GM20000 (cell line): ENCODE results near the gene MAGIX.

Experiments used
- DNase-seq: peaks from one replicate; pipeline ENCODE4 v3.0.0; 2012; ENCODE audit warnings: low spot score
- TF ChIP-seq, protein P1 (sequence below): IDR thresholded peaks from 2 replicates; pipeline ENCODE4 v1.5.1; 2012; ENCODE audit warnings: mild to moderate bottlenecking, control low read depth; ENCODE audit errors: extremely low read depth, missing control alignments

MAGIX gene

DNA sequence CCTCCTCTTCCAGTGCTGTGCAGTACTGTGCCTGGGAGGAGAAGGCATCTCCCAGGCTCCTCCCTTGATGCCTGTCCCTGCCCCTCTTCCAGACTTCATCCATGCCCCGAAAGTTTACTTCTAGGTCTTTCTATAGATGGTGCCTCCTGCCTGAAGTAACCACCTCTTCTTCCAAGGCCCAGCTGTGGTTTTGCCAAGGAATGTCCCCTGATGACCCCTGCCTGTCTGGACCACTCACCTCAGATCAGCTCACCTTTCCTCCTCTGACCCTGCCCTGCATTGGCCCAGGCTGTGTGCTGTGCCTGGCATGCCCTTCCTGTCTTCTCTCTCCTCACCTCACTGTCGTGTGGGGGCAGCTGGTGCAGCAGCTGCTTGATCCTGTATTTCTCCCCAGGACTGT lies 16.8 kb downstream of the MAGIX start:
- TF ChIP-seq, protein P1, sequence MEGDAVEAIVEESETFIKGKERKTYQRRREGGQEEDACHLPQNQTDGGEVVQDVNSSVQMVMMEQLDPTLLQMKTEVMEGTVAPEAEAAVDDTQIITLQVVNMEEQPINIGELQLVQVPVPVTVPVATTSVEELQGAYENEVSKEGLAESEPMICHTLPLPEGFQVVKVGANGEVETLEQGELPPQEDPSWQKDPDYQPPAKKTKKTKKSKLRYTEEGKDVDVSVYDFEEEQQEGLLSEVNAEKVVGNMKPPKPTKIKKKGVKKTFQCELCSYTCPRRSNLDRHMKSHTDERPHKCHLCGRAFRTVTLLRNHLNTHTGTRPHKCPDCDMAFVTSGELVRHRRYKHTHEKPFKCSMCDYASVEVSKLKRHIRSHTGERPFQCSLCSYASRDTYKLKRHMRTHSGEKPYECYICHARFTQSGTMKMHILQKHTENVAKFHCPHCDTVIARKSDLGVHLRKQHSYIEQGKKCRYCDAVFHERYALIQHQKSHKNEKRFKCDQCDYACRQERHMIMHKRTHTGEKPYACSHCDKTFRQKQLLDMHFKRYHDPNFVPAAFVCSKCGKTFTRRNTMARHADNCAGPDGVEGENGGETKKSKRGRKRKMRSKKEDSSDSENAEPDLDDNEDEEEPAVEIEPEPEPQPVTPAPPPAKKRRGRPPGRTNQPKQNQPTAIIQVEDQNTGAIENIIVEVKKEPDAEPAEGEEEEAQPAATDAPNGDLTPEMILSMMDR: no peak
- no peak for DNase-seq

DNA sequence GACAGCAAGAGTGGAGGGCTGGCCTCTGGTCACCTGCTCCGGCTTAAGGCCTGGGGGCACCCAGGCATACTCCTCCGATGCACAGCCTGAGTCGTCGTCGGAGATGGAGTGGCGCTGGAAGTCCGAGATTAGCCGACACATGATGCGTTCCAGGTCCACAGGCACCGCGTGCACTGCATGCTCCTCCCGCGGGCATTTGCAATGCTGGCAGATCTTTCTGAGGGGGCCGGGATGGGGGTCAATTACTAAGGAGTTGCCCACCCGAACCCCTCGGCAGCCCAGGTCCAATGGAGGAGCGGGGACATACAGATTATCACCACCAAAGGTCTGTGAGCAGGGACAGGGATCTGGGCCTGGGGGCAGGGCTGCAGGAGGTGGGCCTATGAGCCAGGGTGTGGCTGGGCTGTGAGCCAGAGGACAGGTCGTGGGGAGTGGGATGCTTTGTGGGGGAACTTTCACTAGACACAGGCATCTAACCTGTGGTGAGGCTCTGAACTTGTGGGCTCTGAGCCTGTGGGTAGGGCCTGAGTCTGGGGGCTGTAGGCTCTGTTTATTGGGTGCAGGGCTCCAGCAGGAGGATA lies 21.2 kb downstream of the MAGIX start:
- TF ChIP-seq, protein P1: no peak
- no peak for DNase-seq

DNA sequence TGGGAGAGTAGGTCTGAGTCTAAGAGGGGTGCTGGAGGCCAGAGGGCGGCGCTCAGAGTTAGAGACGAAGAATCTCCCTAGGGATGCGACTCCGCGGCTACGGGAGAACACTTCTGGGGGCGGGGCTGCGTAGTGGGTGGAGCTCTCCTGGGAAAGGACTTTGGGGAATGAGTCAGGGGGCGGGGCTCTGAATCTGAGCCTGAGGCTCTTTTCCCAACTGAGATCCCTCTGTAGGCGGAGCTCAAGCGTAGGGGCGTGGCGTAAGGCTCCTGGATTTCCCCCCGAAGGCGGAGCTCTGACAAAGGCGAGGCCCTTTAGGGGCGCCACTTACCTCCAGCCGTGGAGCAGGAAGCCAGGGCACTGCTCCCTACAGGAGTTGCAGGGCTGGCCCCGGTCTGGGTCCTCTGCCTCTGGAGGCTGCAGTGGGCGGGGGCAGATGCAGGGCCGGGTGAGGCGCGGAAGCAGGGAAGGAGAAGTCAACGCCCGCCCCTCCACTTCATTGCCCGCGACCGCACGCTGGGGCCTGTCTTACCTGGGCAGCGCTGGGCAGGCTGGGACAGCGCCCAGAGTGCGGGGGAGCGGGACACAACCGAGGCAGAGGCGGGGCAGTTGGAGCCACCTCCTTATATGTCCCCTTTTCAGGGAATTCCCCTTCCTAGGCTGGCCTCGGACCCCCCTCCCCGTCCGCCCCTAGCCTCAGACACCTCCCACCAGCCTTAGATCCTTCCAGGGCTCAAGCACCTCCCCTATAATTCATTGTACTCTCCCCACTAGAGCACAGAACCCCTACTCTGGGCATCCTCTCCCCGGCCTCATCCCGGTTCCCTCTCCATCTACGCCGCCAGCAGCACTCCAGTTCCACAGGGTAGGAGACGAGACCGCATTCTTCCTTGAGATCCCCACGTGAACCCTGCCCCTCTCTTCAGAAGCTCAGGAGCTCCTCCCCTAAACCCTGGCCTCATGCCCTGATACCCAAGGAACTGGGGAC lies 22.0 kb downstream of the MAGIX start:
- TF ChIP-seq, protein P1: no peak
- peak; percentile 38 for DNase-seq

DNA sequence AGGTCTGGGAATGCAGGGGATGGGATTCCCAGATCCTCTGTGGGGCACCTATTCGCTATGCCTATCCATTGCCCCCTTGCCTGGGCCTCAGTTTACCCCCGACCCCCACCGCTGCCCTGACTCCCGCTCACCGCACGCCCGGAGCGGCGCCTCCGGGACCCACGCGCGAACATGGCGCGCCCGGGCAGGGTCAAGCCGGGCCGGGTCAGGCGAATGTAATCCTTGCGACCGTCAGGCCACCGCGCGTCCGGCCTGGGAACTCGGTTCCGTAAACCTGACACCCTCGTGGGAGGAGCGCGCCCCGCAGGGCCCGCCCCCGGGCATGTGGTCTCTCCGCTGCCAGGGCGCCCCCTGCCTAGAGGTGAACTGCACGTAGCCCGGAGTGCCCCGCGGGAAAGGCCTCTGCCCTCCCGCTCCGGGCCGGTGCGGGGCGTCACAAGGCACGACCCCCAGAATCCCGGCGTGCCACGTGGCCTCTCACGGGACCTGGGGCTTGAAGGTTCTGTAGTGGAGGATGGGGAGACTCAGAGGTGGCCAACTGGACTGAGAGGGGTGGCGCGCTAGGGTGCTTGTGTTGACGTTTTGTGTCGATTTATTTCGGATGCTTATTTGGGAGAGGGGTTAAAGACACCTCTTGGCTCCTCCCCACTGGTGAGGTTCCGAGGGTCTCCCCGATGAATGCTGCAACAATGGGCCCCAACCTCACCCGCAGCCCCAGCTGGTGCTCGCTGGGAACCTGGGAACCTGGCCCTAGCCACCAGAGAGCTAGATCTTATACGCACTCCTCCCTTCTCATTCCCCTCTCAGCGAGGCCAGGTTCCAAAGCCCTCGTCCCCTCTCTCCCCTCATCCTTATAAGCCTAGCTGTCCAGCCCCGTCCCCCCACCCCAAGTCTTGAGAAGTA lies 23.8 kb downstream of the MAGIX start, which contains the start of gene PRICKLE3:
TSS of gene PRICKLE3 (minus strand) at position 249 of the 903 bp plus-strand sequence. CDS start at position 173, 76 bp downstream.
- TF ChIP-seq, protein P1: peak; percentile 33
- peak; percentile 86 for DNase-seq

DNA sequence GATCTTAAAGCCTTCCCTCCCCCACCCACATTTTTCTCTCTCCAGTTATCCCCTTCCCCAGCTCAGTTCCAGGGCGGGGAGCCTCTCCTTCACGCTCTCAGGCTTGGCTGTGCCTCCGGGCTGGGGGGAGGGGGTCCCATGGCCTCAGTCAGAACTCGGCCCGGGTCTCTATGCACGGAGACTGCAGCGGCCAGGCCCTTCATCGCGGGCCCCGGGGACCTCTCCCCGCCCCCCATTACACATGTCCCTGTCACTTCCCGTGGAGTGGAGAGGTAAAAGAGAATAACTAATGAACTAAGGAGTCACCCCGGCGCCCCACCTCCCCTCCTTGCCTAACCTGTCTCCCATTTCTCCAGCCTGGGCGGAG lies 24.5 kb downstream of the MAGIX start:
- DNase-seq: no peak
- TF ChIP-seq, protein P1: no peak

DNA sequence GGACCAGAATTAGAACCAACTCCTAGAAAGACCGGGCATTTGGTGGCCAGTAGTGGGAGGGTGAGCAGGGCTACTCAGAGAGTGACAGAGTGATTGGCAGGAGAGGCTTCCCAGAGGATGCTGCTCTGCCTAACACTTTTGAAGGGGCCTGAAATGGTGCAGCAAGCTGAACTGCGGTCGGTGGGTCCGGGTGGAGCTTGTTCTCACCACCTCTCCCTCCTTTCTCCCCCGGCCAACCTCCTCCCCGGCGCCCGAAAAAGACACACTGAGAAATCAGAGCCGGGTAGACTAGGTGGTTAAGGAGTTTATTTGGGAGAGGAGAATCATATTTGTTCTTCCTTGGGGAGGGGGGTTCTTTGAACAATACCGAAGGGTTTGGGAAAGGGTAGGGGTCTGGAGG lies 25.0 kb downstream of the MAGIX start:
- DNase-seq: no peak
- TF ChIP-seq, protein P1: no peak
